ENCODE measurements around the gene TREML2. TPM values are rescaled to one million over a fixed set of nuclear protein-coding genes. Genes with fewer than 3 reads are reported as not detected.

Gene TREML2
- polyA plus RNA-seq, 1 donor (not counting 4 experiments of a cell fraction or from before 2014, with no cell fraction given): 0.03 TPM

DNA sequence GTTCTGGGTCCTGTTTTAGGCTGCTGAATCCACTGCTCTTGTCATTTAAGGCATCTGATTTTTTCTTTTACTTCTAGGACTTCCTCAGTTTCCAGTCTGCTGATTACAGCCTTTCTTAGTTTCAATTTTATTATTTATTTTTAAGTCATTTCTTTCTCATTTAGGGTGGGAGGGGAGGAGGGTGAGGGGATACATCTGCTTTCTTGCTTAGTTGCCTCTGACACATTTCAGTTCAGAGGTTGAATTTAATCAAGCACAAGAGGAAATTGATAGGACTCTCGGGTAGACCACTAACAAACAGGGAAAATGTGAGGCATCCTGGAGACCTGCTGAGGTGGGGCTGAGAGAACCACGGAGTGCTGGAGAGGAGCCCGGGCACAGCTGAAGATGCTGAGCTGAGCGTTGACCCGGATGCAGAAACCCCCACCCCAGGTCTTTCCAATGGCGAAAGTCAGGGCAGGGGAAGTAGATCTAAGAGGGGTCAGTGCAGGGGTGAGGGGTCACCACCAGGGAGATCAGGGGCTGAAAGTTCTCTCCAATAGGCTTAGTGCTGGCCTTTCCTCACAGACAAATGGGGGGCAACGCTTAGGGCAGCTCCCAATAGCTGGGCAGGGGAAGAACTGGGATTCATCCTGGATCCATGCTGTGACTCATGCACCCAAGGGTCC is 7.6 kb upstream of the TREML2 start:
- Histone ChIP-seq H3K27ac (ENCODE audit: control insufficient read depth, insufficient read depth, low read length) (no peak overlapping the region), H3K4me2 (ENCODE audit: control insufficient read depth, extremely low read depth, insufficient read depth, low read depth, low read length) (no peak overlapping the region), H3K4me1 (ENCODE audit: control insufficient read depth, extremely low read depth, insufficient read depth, low read length) (no peaks in the 10 kb centered on the region), H3K9me1 (ENCODE audit: control insufficient read depth, extremely low read depth, insufficient read depth, low read length) (no peaks in the 10 kb centered on the region), H3K36me3 (ENCODE audit: control insufficient read depth in 2 of 2, extremely low read depth in 1 of 2, insufficient read depth in 2 of 2, low read length in 2 of 2) (no peaks in the 10 kb centered on the region), H3K9ac (ENCODE audit: control insufficient read depth, extremely low read depth, insufficient read depth, low read length) (no peak overlapping the region), H3K27me3 (ENCODE audit: control insufficient read depth, extremely low read depth, insufficient read depth, low read length) (peaks cover 7% of the 10 kb centered on the region), H2AFZ (ENCODE audit: control insufficient read depth, low read length) (no peak overlapping the region), H3K79me2 (ENCODE audit: control insufficient read depth, insufficient read depth, low read length) (no peaks in the 10 kb centered on the region), H3K9me3 (ENCODE audit: control insufficient read depth, low read depth, low read length) (no peaks in the 10 kb centered on the region), H3K4me3 (ENCODE audit: control insufficient read depth in 2 of 3, extremely low read depth in 1 of 3, insufficient read depth in 2 of 3, low read depth in 1 of 3, low read length in 3 of 3) (no peak overlapping the region), H4K20me1 (ENCODE audit: control insufficient read depth, extremely low read depth, insufficient read depth, low read length) (no peaks in the 10 kb centered on the region)
- no peak for TF ChIP-seq EZH2 (IDR thresholded peaks at IDR 0.05; ENCODE audit: low read length)
- FAIRE-seq (no peak), DNase-seq (ENCODE audit: low read depth, low spot score) (no peak)
- dilution Hi-C loops (cut with MboI; ENCODE audit: extremely low pct_ligation_motif_present, low sequenced_read_pairs): no loop called here

DNA sequence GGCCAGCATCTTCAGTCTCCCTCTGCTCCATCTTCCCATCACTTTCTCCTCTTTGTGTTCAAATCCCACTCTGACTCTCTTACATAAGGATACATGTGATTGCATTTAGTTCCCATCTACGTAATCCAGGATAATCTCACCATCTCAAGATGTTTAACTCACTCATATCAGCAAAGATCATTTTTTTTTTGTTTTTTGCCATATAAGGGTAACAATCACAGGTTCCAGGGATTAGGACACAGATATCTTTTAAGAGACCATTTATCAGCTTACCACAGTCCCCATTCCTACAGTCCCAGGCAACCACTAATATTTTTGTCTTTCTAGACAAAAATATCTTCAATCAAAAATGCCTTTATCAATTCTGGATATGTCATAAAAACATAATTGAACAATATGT is 3.2 kb upstream of the TREML2 start:
- dilution Hi-C loops (cut with MboI; ENCODE audit: extremely low pct_ligation_motif_present, low sequenced_read_pairs): no loop called here
- DNase-seq (ENCODE audit: low read depth, low spot score) (no peak), FAIRE-seq (no peak)
- Histone ChIP-seq H3K4me2 (ENCODE audit: control insufficient read depth, extremely low read depth, insufficient read depth, low read depth, low read length) (no peak overlapping the region), H4K20me1 (ENCODE audit: control insufficient read depth, extremely low read depth, insufficient read depth, low read length) (no peaks in the 10 kb centered on the region), H3K79me2 (ENCODE audit: control insufficient read depth, insufficient read depth, low read length) (no peaks in the 10 kb centered on the region), H3K9me3 (ENCODE audit: control insufficient read depth, low read depth, low read length) (no peaks in the 10 kb centered on the region), H3K27ac (ENCODE audit: control insufficient read depth, insufficient read depth, low read length) (no peak overlapping the region), H2AFZ (ENCODE audit: control insufficient read depth, low read length) (no peak overlapping the region), H3K9ac (ENCODE audit: control insufficient read depth, extremely low read depth, insufficient read depth, low read length) (no peak overlapping the region), H3K9me1 (ENCODE audit: control insufficient read depth, extremely low read depth, insufficient read depth, low read length) (no peaks in the 10 kb centered on the region), H3K36me3 (ENCODE audit: control insufficient read depth in 2 of 2, extremely low read depth in 1 of 2, insufficient read depth in 2 of 2, low read length in 2 of 2) (no peaks in the 10 kb centered on the region), H3K4me1 (ENCODE audit: control insufficient read depth, extremely low read depth, insufficient read depth, low read length) (peaks cover 9% of the 10 kb centered on the region), H3K4me3 (ENCODE audit: control insufficient read depth in 2 of 3, extremely low read depth in 1 of 3, insufficient read depth in 2 of 3, low read depth in 1 of 3, low read length in 3 of 3) (no peak overlapping the region), H3K27me3 (ENCODE audit: control insufficient read depth, extremely low read depth, insufficient read depth, low read length) (no peaks in the 10 kb centered on the region)
- TF ChIP-seq EZH2 (IDR thresholded peaks at IDR 0.05; ENCODE audit: low read length): no peak
- TF ChIP-seq, protein P1, sequence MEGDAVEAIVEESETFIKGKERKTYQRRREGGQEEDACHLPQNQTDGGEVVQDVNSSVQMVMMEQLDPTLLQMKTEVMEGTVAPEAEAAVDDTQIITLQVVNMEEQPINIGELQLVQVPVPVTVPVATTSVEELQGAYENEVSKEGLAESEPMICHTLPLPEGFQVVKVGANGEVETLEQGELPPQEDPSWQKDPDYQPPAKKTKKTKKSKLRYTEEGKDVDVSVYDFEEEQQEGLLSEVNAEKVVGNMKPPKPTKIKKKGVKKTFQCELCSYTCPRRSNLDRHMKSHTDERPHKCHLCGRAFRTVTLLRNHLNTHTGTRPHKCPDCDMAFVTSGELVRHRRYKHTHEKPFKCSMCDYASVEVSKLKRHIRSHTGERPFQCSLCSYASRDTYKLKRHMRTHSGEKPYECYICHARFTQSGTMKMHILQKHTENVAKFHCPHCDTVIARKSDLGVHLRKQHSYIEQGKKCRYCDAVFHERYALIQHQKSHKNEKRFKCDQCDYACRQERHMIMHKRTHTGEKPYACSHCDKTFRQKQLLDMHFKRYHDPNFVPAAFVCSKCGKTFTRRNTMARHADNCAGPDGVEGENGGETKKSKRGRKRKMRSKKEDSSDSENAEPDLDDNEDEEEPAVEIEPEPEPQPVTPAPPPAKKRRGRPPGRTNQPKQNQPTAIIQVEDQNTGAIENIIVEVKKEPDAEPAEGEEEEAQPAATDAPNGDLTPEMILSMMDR (optimal IDR thresholded peaks at IDR 0.05 in 1 of 3, IDR thresholded peaks at IDR 0.05 in 1 of 3, conservative IDR thresholded peaks at IDR 0.05 in 1 of 3; ENCODE audit: extremely low read depth in 1 of 3, insufficient read depth in 2 of 3, low read length in 3 of 3): no peak

- no peak overlapping the region for H3K4me3 ChIP-seq (ENCODE audit: control insufficient read depth in 2 of 3, extremely low read depth in 1 of 3, insufficient read depth in 2 of 3, low read depth in 1 of 3, low read length in 3 of 3)
- H3K4me1 ChIP-seq (ENCODE audit: control insufficient read depth, extremely low read depth, insufficient read depth, low read length): peaks cover 9% of the 10 kb centered on the region
- H3K4me2 ChIP-seq (ENCODE audit: control insufficient read depth, extremely low read depth, insufficient read depth, low read depth, low read length): no peak overlapping the region
- no peaks in the 10 kb centered on the region for H3K79me2 ChIP-seq (ENCODE audit: control insufficient read depth, insufficient read depth, low read length)
- no peaks in the 10 kb centered on the region for H3K9me3 ChIP-seq (ENCODE audit: control insufficient read depth, low read depth, low read length)
- H3K9me1 ChIP-seq (ENCODE audit: control insufficient read depth, extremely low read depth, insufficient read depth, low read length): no peaks in the 10 kb centered on the region
- H4K20me1 ChIP-seq (ENCODE audit: control insufficient read depth, extremely low read depth, insufficient read depth, low read length): no peaks in the 10 kb centered on the region
- TF ChIP-seq, protein P1 (optimal IDR thresholded peaks at IDR 0.05 in 1 of 3, IDR thresholded peaks at IDR 0.05 in 1 of 3, conservative IDR thresholded peaks at IDR 0.05 in 1 of 3; ENCODE audit: extremely low read depth in 1 of 3, insufficient read depth in 2 of 3, low read length in 3 of 3): no peak
- TF ChIP-seq EZH2 (IDR thresholded peaks at IDR 0.05; ENCODE audit: low read length): no peak
- no peak overlapping the region for H3K9ac ChIP-seq (ENCODE audit: control insufficient read depth, extremely low read depth, insufficient read depth, low read length)
- DNase-seq (ENCODE audit: low read depth, low spot score): no peak
- dilution Hi-C loops (cut with MboI; ENCODE audit: extremely low pct_ligation_motif_present, low sequenced_read_pairs): no loop called here
- H3K27ac ChIP-seq (ENCODE audit: control insufficient read depth, insufficient read depth, low read length): no peak overlapping the region
- no peaks in the 10 kb centered on the region for H3K36me3 ChIP-seq (ENCODE audit: control insufficient read depth in 2 of 2, extremely low read depth in 1 of 2, insufficient read depth in 2 of 2, low read length in 2 of 2)
- H2AFZ ChIP-seq (ENCODE audit: control insufficient read depth, low read length): no peak overlapping the region
- no peak for FAIRE-seq
- no peaks in the 10 kb centered on the region for H3K27me3 ChIP-seq (ENCODE audit: control insufficient read depth, extremely low read depth, insufficient read depth, low read length)
Measured at GRCh38 chr6:41201764-41202173, 820 bp upstream of the TREML2 start.
